Lower leg skin (tissue), 3 donors: ENCODE data around the gene CCL27.

Experiments used
- CTCF ChIP-seq, 3 donors: fragments of 450-650 bp; IDR thresholded peaks; one replicate each; pipeline ENCODE4 v1.5.1; 2016; ENCODE audit warnings: antibody characterized with exemption in 3 of 3, mild to moderate bottlenecking in 3 of 3, moderate library complexity in 2 of 3
- POLR2A ChIP-seq, 2 donors: fragments of 450-650 bp; IDR thresholded peaks; one replicate each; pipeline ENCODE4 v1.6.1; 2016 to 2017; ENCODE audit warnings: antibody characterized with exemption in 2 of 2, mild to moderate bottlenecking in 1 of 2, moderate library complexity in 1 of 2

GRCh38 chr9:34656992-34657391, 5.5 kb downstream of the CCL27 start:
- TF ChIP-seq CTCF (IDR thresholded peaks at IDR 0.05), result no peak
- TF ChIP-seq POLR2A (IDR thresholded peaks at IDR 0.05), result no peak
